AG04450 (cell line): Measurements from ENCODE around the gene ZMYND8. TPM values are rescaled to one million over a fixed set of nuclear protein-coding genes. Genes with fewer than 3 reads are reported as not detected.
A peak's percentile ranks its signal among the peaks of the same experiment; 100 is the strongest.

Source experiments
- CTCF ChIA-PET: fragments of 300-600, 350-600 bp; formaldehyde crosslinking; extraction: SDS; loops from one replicate; lab custom pipeline; 2022; ENCODE audit warnings: antibody characterized with exemption, inconsistent platforms; lab: Charles Lee
- POLR2A ChIA-PET: fragments of 350-600 bp; formaldehyde crosslinking; extraction: SDS; loops from one replicate; lab custom pipeline; 2021; ENCODE audit warnings: antibody characterized with exemption, inconsistent platforms; lab: Yijun Ruan, JAX
- DNase-seq: peaks from one replicate; pipeline ENCODE4 v3.0.0-alpha.2; 2011; ENCODE audit warnings: low read depth, low spot score
- H3K27ac ChIP-seq: one replicate; pipeline ENCODE4 v1.5.1; 2012; ENCODE audit warnings: low read depth, low read length, control low read depth
- H3K27me3 ChIP-seq: one replicate; pipeline ENCODE4 v1.6.0; 2012; ENCODE audit warnings: low read length; ENCODE audit not compliant: control insufficient read depth, insufficient read depth
- H3K4me3 ChIP-seq: 2 replicates; pipeline ENCODE4 v1.5.1; 2011; ENCODE audit warnings: mild to moderate bottlenecking, low read depth, low read length, control low read depth
- H3K9me3 ChIP-seq: 2 replicates; pipeline ENCODE4 v1.5.1; 2012; ENCODE audit warnings: low read length; ENCODE audit not compliant: control insufficient read depth, insufficient read depth
- CTCF ChIP-seq: IDR thresholded peaks from 2 replicates; pipeline ENCODE4 v1.5.1; 2011; ENCODE audit warnings: low read depth, low read length, control low read depth, inconsistent platforms
- polyA plus RNA-seq: library from polyadenylated mRNA; depleted of rRNA; stranded (reverse); fragments of >200 nt; gene quantifications from 2 replicates; pipeline ENCODE4 v1.2.3, GENCODE V29; 2011

Gene ZMYND8
- polyA plus RNA-seq, 1 experiment, result 23.1 TPM

- H3K9me3 ChIP-seq, result no peaks in the 10 kb centered on the region; the same call in 1 of the 2 replicates
- no peaks in the 10 kb centered on the region for H3K27me3 ChIP-seq
- TF ChIP-seq CTCF, result no peak
- CTCF ChIA-PET, result interaction anchor here (1.8 to 7.4 kb wide), 4 partner anchors 72 to 446 kb away, joined by 3 to 103 read pairs (median 6); no protein-coding TSS in a partner anchor
- no peak for DNase-seq
- POLR2A ChIA-PET, result no interaction called here
- no peak overlapping the region for H3K4me3 ChIP-seq
- H3K27ac ChIP-seq, result no peak overlapping the region
Measured at GRCh38 chr20:47198254-47198671, 158.2 kb downstream of the ZMYND8 start.

- peak; percentile 94 for TF ChIP-seq CTCF
- no peak for DNase-seq
- H3K9me3 ChIP-seq, result no peaks in the 10 kb centered on the region
- CTCF ChIA-PET, result interaction anchor here (0.6 to 7.4 kb wide), 18 partner anchors 9 to 444 kb away, joined by 3 to 103 read pairs (median 4); partner anchors contain the start of gene ZMYND8
- no peaks in the 10 kb centered on the region for H3K27me3 ChIP-seq
- H3K4me3 ChIP-seq, result no peak overlapping the region
- POLR2A ChIA-PET, result interaction anchor here (0.5 to 1.0 kb wide), 4 partner anchors 94 to 239 kb away, joined by 3 read pairs; no protein-coding TSS in a partner anchor
- H3K27ac ChIP-seq, result no peak overlapping the region
Measured at GRCh38 chr20:47196091-47197081, 160.1 kb downstream of the ZMYND8 start.

GRCh38 chr20:47195573-47195972 lies 160.9 kb downstream of the ZMYND8 start:
- Histone ChIP-seq H3K4me3 (no peak overlapping the region), H3K27me3 (no peaks in the 10 kb centered on the region), H3K27ac (no peak overlapping the region), H3K9me3 (no peaks in the 10 kb centered on the region)
- POLR2A ChIA-PET, result no interaction called here
- no peak for DNase-seq
- CTCF ChIA-PET, result interaction anchor here (0.9 to 7.4 kb wide), 2 partner anchors 10 to 188 kb away, joined by 3 to 103 read pairs; no protein-coding TSS in a partner anchor
- no peak for TF ChIP-seq CTCF

- no peak for TF ChIP-seq CTCF
- ChIA-PET POLR2A (no interaction called here), CTCF (interaction anchor here (1.5 to 1.6 kb wide), 2 partner anchors 81 to 439 kb away, joined by 3 to 5 read pairs; no protein-coding TSS in a partner anchor)
- H3K27me3 ChIP-seq, result no peaks in the 10 kb centered on the region
- DNase-seq, result no peak
- H3K27ac ChIP-seq, result no peak overlapping the region
- no peaks in the 10 kb centered on the region for H3K9me3 ChIP-seq
- H3K4me3 ChIP-seq, result no peak overlapping the region
Measured at GRCh38 chr20:47191956-47192355, 164.5 kb downstream of the ZMYND8 start.
